ENCODE measurements around the gene CDC37L1. TPM values are rescaled to one million over a fixed set of nuclear protein-coding genes. Genes with fewer than 3 reads are reported as not detected.

CDC37L1 gene
- total RNA-seq, 1 donor from 2014 or later, result 15.9 TPM

DNA sequence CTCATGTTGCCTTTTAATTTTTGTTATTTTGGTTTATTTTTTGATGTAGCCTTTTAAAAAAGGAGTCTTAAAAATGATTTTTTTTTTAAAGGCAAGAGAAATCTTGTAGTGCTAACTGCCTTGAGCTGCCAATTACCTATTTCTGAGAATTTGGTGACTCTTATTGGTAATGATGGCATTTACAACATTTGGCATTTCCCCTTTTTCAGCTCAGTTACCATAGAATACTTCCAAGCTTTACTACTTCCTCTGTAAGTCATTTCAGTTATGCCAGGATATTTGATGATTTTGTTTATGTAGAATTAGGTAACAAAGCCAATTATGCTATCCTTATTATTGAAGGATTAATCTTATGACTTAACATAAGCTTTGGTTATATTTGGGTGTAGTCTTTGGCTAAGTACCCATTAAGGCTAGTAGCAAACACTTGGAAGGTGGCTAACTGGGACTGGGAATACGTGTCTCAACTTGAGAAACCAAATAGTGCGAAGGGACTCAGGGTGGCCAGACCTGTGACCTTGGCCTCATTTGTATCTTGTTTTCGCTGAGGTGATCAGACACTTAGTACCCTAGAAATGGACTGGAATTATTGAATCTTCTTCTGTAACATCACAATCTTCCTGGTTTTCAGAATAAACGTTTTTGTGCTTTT, 27.7 kb downstream of the CDC37L1 start:
- DNase-seq (ENCODE audit: low read depth), result no peak
- Histone ChIP-seq H3K36me3 (ENCODE audit: control insufficient read depth, insufficient read depth, low read length) (no peaks in the 10 kb centered on the region), H3K4me3 (ENCODE audit: low read depth, low read length) (no peak overlapping the region), H3K27me3 (ENCODE audit: control insufficient read depth, insufficient read depth, low read length) (no peaks in the 10 kb centered on the region)
- TF ChIP-seq, protein P1, sequence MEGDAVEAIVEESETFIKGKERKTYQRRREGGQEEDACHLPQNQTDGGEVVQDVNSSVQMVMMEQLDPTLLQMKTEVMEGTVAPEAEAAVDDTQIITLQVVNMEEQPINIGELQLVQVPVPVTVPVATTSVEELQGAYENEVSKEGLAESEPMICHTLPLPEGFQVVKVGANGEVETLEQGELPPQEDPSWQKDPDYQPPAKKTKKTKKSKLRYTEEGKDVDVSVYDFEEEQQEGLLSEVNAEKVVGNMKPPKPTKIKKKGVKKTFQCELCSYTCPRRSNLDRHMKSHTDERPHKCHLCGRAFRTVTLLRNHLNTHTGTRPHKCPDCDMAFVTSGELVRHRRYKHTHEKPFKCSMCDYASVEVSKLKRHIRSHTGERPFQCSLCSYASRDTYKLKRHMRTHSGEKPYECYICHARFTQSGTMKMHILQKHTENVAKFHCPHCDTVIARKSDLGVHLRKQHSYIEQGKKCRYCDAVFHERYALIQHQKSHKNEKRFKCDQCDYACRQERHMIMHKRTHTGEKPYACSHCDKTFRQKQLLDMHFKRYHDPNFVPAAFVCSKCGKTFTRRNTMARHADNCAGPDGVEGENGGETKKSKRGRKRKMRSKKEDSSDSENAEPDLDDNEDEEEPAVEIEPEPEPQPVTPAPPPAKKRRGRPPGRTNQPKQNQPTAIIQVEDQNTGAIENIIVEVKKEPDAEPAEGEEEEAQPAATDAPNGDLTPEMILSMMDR (IDR thresholded peaks at IDR 0.05; ENCODE audit: insufficient read depth, low read length, poor library complexity, severe bottlenecking), result no peak

DNA sequence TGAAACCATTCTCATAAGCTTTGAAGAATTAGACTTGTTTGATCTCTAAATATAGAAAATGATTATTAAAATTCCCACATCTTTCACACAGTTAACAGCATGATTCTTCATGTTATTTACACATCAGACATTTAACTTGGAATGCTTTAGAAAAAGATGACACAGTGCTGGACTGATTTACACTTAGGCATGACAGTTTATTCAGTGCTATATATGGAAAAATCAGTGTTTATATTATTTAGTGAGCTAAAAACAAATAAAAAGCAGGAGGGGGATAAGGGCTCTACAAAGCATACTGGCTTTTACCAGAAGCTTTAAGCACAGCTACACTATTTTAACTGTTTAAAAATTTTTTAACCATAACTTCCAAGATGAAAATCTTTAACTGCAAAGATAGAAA, 30.0 kb downstream of the CDC37L1 start:
- H3K4me3 ChIP-seq (ENCODE audit: low read depth, low read length), result no peak overlapping the region
- no peak for DNase-seq (ENCODE audit: low read depth)
- TF ChIP-seq, protein P1 (IDR thresholded peaks at IDR 0.05; ENCODE audit: insufficient read depth, low read length, poor library complexity, severe bottlenecking), result no peak
- no peaks in the 10 kb centered on the region for H3K27me3 ChIP-seq (ENCODE audit: control insufficient read depth, insufficient read depth, low read length)
- H3K36me3 ChIP-seq (ENCODE audit: control insufficient read depth, insufficient read depth, low read length), result no peaks in the 10 kb centered on the region

DNA sequence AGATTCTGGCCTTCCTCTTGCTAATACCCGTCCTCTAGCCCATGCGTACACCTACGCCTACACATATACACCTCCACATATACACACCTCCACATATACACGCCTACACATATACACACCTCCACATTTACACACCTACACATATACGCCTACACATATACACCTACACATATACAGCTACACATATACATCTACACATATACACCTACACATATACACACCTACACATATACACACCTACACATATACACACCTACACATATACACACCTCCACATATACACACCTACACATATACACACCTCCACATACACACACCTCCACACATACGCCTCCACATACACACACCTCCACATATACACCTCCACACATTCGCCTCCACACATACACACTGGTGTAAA, 34.5 kb downstream of the CDC37L1 start:
- no peak for DNase-seq (ENCODE audit: low read depth)
- TF ChIP-seq, protein P1 (IDR thresholded peaks at IDR 0.05; ENCODE audit: insufficient read depth, low read length, poor library complexity, severe bottlenecking), result no peak
- H3K27me3 ChIP-seq (ENCODE audit: control insufficient read depth, insufficient read depth, low read length), result no peaks in the 10 kb centered on the region

DNA sequence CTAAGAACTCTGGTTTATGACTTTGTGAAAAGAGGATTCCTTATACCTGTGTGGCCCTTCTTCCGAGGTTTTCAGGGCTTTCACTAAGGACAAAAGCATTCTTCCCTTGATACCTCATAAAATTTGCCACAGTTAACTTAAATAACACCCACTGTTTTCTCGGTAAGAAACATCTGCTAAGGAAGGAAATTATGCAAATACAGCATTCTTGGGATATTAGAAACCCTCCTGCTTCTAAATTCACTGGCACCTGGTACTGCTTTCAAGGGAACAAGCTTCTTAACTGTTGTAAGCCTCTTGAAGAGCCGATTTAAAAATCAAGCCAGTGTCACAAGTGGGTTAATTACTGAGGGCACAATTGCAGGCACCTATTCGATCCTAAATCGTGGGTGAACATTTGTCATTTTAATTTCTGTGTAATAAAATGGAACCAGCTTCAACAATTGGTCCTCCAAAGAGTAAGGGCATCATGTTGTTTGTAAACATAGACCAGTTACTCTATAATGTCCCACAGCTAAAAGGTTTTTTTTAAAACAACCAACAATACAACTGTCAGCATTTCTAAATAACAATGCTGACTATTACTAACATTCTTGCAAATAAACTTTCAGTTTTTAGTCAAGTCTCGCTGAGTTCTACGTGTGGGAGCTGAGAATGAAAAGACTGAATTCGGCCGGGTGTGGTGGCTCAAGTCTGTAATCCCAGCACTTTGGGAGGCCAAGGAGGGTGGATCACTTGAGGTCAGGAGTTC, 35.1 kb downstream of the CDC37L1 start:
- TF ChIP-seq, protein P1 (IDR thresholded peaks at IDR 0.05; ENCODE audit: insufficient read depth, low read length, poor library complexity, severe bottlenecking), result no peak
- Histone ChIP-seq H3K4me3 (ENCODE audit: low read depth, low read length) (no peak overlapping the region), H3K36me3 (ENCODE audit: control insufficient read depth, insufficient read depth, low read length) (peaks cover 4% of the 10 kb centered on the region), H3K27me3 (ENCODE audit: control insufficient read depth, insufficient read depth, low read length) (no peaks in the 10 kb centered on the region)
- DNase-seq (ENCODE audit: low read depth), result no peak

More for the DNA sequence above, 34.5 kb downstream of the CDC37L1 start:
- Histone ChIP-seq H3K36me3 (ENCODE audit: control insufficient read depth, insufficient read depth, low read length) (peaks cover 4% of the 10 kb centered on the region), H3K4me3 (ENCODE audit: low read depth, low read length) (no peak overlapping the region)

DNA sequence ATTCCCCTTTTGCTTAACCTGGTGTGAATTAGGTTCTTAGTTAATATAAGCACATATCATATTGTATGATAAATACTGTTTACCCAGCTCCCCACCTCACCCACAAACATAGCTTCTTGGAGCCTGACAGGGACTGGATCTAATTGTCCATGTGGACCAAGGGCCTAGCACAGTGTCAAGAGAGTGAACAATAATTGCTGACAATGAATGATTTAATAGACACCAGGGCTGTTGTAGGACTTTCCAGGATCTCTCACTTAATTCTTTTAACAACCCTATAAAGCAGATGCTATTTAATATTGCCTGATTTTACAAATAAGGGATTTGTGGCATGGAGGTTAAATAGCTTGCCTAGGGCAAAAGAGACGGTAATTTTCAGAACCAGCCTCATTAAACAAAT, 36.8 kb downstream of the CDC37L1 start:
- TF ChIP-seq, protein P1 (IDR thresholded peaks at IDR 0.05; ENCODE audit: insufficient read depth, low read length, poor library complexity, severe bottlenecking), result no peak
- Histone ChIP-seq H3K27me3 (ENCODE audit: control insufficient read depth, insufficient read depth, low read length) (no peaks in the 10 kb centered on the region), H3K4me3 (ENCODE audit: low read depth, low read length) (no peak overlapping the region), H3K36me3 (ENCODE audit: control insufficient read depth, insufficient read depth, low read length) (peaks cover 4% of the 10 kb centered on the region)
- no peak for DNase-seq (ENCODE audit: low read depth)
